PFSK-1 (cell line): ENCODE measurements around the gene LIG3. TPM values are rescaled to one million over a fixed set of nuclear protein-coding genes. Genes with fewer than 3 reads are reported as not detected.

ENCODE experiments used
- FOXP2 ChIP-seq: optimal IDR thresholded peaks from 2 replicates; pipeline ENCODE3; 2011; ENCODE audit warnings: borderline replicate concordance, control low read depth, inconsistent platforms; ENCODE audit not compliant: insufficient read depth; ENCODE audit errors: extremely low read length, extremely low read depth
- POLR2AphosphoS5 ChIP-seq: IDR thresholded peaks from 2 replicates; pipeline ENCODE4 v1.6.1; 2012; ENCODE audit warnings: low read depth, mild to moderate bottlenecking, control low read depth, low read length, moderate library complexity
- SIN3A ChIP-seq: IDR thresholded peaks from 2 replicates; pipeline ENCODE4 v1.6.1; 2012; ENCODE audit warnings: mild to moderate bottlenecking, low read length, moderate library complexity, borderline replicate concordance; ENCODE audit not compliant: insufficient read depth
- TAF1 ChIP-seq: IDR thresholded peaks from 2 replicates; pipeline ENCODE4 v1.6.1; 2012; ENCODE audit warnings: low read length, control low read depth, borderline replicate concordance; ENCODE audit not compliant: insufficient read depth
- polyA plus RNA-seq: library from polyadenylated mRNA; unstranded; fragments of >200 nt; gene quantifications from one replicate; pipeline ENCODE4 v1.2.1, GENCODE V29; 2012; ENCODE audit warnings: low read depth, missing spikeins; ENCODE audit not compliant: insufficient read length
- TF ChIP-seq, protein P1 (sequence below), 2 experiments: IDR thresholded peaks; 2 replicates each; pipeline versions ENCODE4 v1.6.1 to v1.8.0; 2011 to 2012; ENCODE audit warnings: low read depth in 2 of 2, low read length in 2 of 2, control low read depth in 1 of 2, inconsistent platforms in 1 of 2, mild to moderate bottlenecking in 1 of 2, moderate library complexity in 1 of 2; ENCODE audit not compliant: insufficient read depth in 1 of 2

Gene LIG3
- 58.5 TPM for polyA plus RNA-seq

- peak; percentile 31 for TF ChIP-seq FOXP2
- TF ChIP-seq TAF1: peak; percentile 85; the same call in 1 of the 2 replicates
- peak; percentile 99 for TF ChIP-seq SIN3A
- TF ChIP-seq, protein P1, sequence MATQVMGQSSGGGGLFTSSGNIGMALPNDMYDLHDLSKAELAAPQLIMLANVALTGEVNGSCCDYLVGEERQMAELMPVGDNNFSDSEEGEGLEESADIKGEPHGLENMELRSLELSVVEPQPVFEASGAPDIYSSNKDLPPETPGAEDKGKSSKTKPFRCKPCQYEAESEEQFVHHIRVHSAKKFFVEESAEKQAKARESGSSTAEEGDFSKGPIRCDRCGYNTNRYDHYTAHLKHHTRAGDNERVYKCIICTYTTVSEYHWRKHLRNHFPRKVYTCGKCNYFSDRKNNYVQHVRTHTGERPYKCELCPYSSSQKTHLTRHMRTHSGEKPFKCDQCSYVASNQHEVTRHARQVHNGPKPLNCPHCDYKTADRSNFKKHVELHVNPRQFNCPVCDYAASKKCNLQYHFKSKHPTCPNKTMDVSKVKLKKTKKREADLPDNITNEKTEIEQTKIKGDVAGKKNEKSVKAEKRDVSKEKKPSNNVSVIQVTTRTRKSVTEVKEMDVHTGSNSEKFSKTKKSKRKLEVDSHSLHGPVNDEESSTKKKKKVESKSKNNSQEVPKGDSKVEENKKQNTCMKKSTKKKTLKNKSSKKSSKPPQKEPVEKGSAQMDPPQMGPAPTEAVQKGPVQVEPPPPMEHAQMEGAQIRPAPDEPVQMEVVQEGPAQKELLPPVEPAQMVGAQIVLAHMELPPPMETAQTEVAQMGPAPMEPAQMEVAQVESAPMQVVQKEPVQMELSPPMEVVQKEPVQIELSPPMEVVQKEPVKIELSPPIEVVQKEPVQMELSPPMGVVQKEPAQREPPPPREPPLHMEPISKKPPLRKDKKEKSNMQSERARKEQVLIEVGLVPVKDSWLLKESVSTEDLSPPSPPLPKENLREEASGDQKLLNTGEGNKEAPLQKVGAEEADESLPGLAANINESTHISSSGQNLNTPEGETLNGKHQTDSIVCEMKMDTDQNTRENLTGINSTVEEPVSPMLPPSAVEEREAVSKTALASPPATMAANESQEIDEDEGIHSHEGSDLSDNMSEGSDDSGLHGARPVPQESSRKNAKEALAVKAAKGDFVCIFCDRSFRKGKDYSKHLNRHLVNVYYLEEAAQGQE (IDR thresholded peaks at IDR 0.05; ENCODE audit: insufficient read depth in 1 of 2, low read depth in 2 of 2, low read length in 2 of 2): peak in 1 of 2 experiments; percentile 16; a peak in 1 of 4 replicates
- TF ChIP-seq POLR2AphosphoS5: peak; percentile 65; the same call in 1 of the 2 replicates
Observed at GRCh38 chr17:34980353-34980680, at the start of gene LIG3. LIG3 (plus strand) TSS chr17:34980512; CDS start chr17:34983006, 2,494 bp downstream.

GRCh38 chr17:34958438-34958837 lies 21.9 kb upstream of the LIG3 start:
- TF ChIP-seq FOXP2 (no peak), TAF1 (no peak), SIN3A (no peak)
- TF ChIP-seq, protein P1 (IDR thresholded peaks at IDR 0.05; ENCODE audit: insufficient read depth in 1 of 2, low read depth in 2 of 2, low read length in 2 of 2): no peak

GRCh38 chr17:34961093-34961911 lies 19.0 kb upstream of the LIG3 start, which contains the start of the genes CCT6B and ZNF830:
CCT6B (minus strand) TSS chr17:34961460; CDS start chr17:34961393, 67 bp downstream.
ZNF830 (plus strand) TSS chr17:34961540; CDS start chr17:34961567, 27 bp downstream.
- no peak for TF ChIP-seq FOXP2
- TF ChIP-seq, protein P1 (IDR thresholded peaks at IDR 0.05; ENCODE audit: insufficient read depth in 1 of 2, low read depth in 2 of 2, low read length in 2 of 2): 0 out of 4 replicates have a peak, but pooled peaks of 1 of the 2 experiments have one; percentile 36
- peak; percentile 95 for TF ChIP-seq POLR2AphosphoS5
- TF ChIP-seq TAF1: peak; percentile 92; the same call in 1 of the 2 replicates
- TF ChIP-seq SIN3A: no peak

DNA sequence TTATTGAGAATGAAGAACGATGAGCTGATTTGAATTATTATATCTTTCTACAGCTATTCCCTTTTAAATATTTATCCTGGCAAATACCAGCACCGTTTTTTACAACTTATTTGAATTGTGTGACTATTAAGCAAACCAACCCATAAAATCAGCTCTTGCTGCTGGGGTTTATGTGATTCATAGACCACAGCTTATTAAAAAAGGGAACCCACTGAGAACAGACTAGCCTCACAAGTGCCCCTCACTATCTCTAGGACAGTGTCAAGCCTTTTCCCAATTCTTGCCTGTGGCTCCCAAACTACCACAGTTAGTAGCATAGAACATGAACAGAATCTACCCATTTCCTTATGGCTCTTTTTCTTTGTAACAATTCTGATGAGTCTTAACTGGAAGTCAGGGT lies 6.1 kb upstream of the LIG3 start:
- TF ChIP-seq SIN3A: no peak
- TF ChIP-seq FOXP2: no peak
- TF ChIP-seq, protein P1 (IDR thresholded peaks at IDR 0.05; ENCODE audit: insufficient read depth in 1 of 2, low read depth in 2 of 2, low read length in 2 of 2): no peak
- no peak for TF ChIP-seq TAF1
- no peak for TF ChIP-seq POLR2AphosphoS5
